Measurements from ENCODE around the gene NRAP.

- TF ChIP-seq CTCF (IDR thresholded peaks at IDR 0.05) = no peak
- TF ChIP-seq POLR2A (IDR thresholded peaks at IDR 0.05) = no peak
These were observed 113.5 kb downstream of the NRAP start for GRCh38 chr10:113550365-113550764.
